Nephron progenitor cell (in vitro differentiated cells): Measurements from ENCODE around the gene QSER1.

ENCODE experiments used
- DNase-seq: peaks from one replicate; pipeline ENCODE4 v3.0.0; 2021
- H3K27ac Mint-ChIP-seq: 2 replicates; pipeline ENCODE4 v1.8.0; 2021; ENCODE audit warnings: mild to moderate bottlenecking, moderate library complexity, mixed read lengths
- H3K27me3 Mint-ChIP-seq: 2 replicates; pipeline ENCODE4 v1.8.0; 2021; ENCODE audit warnings: mild to moderate bottlenecking, low read depth, mixed read lengths; ENCODE audit not compliant: poor library complexity
- H3K36me3 Mint-ChIP-seq: 2 replicates; pipeline ENCODE4 v1.8.0; 2021; ENCODE audit warnings: low read depth, mixed read lengths
- H3K4me1 Mint-ChIP-seq: 2 replicates; pipeline ENCODE4 v1.8.0; 2021; ENCODE audit warnings: mixed read lengths
- H3K4me3 Mint-ChIP-seq: 2 replicates; pipeline ENCODE4 v1.8.0; 2021; ENCODE audit warnings: mild to moderate bottlenecking, moderate library complexity, mixed read lengths
- H3K9me3 Mint-ChIP-seq: 2 replicates; pipeline ENCODE4 v1.8.0; 2021; ENCODE audit warnings: mild to moderate bottlenecking, moderate library complexity, mixed read lengths
- CTCF ChIP-seq: fragments of 200-600 bp; sonication (generic); IDR thresholded peaks from 2 replicates; pipeline ENCODE4 v1.5.0; 2021; ENCODE audit warnings: antibody characterized with exemption

The QSER1 gene

GRCh38 chr11:33015621-33016551, 123.3 kb downstream of the QSER1 start, which contains the start of gene DEPDC7:
Gene DEPDC7 (plus strand): TSS chr11:33015878. CDS start chr11:33015956, 78 bp downstream.
- peaks cover 27% of the 10 kb centered on the region for H3K4me1 Mint-ChIP-seq
- H3K9me3 Mint-ChIP-seq: peaks cover 6% of the 10 kb centered on the region
- peak; percentile 91 for DNase-seq
- peaks cover 15% of the 10 kb centered on the region for H3K27me3 Mint-ChIP-seq
- H3K36me3 Mint-ChIP-seq: no peaks in the 10 kb centered on the region
- H3K27ac Mint-ChIP-seq: no peak within 1 kb of the TSS
- no peak for TF ChIP-seq CTCF
- peak within 1 kb of the TSS; percentile 87 for H3K4me3 Mint-ChIP-seq

- peaks cover 6% of the 10 kb centered on the region for H3K9me3 Mint-ChIP-seq
- peaks cover 27% of the 10 kb centered on the region for H3K4me1 Mint-ChIP-seq
- no peak for DNase-seq
- no peaks in the 10 kb centered on the region for H3K36me3 Mint-ChIP-seq
- peaks cover 15% of the 10 kb centered on the region for H3K27me3 Mint-ChIP-seq
- no peak for TF ChIP-seq CTCF
- no peak overlapping the region for H3K27ac Mint-ChIP-seq
- peak overlapping the region; percentile 87 for H3K4me3 Mint-ChIP-seq
These were observed 124.0 kb downstream of the QSER1 start for GRCh38 chr11:33016654-33017053.

- no peaks in the 10 kb centered on the region for H3K36me3 Mint-ChIP-seq
- DNase-seq: no peak
- TF ChIP-seq CTCF: no peak
- H3K27me3 Mint-ChIP-seq: peaks cover 15% of the 10 kb centered on the region
- H3K4me3 Mint-ChIP-seq: peak overlapping the region; percentile 87
- H3K9me3 Mint-ChIP-seq: peaks cover 6% of the 10 kb centered on the region
- no peak overlapping the region for H3K27ac Mint-ChIP-seq
- peaks cover 27% of the 10 kb centered on the region for H3K4me1 Mint-ChIP-seq
These were observed 124.9 kb downstream of the QSER1 start for GRCh38 chr11:33017478-33017877.

GRCh38 chr11:33017965-33018364, 125.4 kb downstream of the QSER1 start:
- no peak overlapping the region for H3K27ac Mint-ChIP-seq
- H3K36me3 Mint-ChIP-seq: no peaks in the 10 kb centered on the region
- peak overlapping the region; percentile 87 for H3K4me3 Mint-ChIP-seq
- DNase-seq: no peak
- H3K27me3 Mint-ChIP-seq: peaks cover 15% of the 10 kb centered on the region
- peaks cover 27% of the 10 kb centered on the region for H3K4me1 Mint-ChIP-seq
- TF ChIP-seq CTCF: no peak
- peaks cover 6% of the 10 kb centered on the region for H3K9me3 Mint-ChIP-seq

GRCh38 chr11:33018840-33019239, 126.2 kb downstream of the QSER1 start:
- no peak for DNase-seq
- H3K27me3 Mint-ChIP-seq: peaks cover 12% of the 10 kb centered on the region
- H3K36me3 Mint-ChIP-seq: no peaks in the 10 kb centered on the region
- H3K4me3 Mint-ChIP-seq: no peak overlapping the region
- no peak overlapping the region for H3K27ac Mint-ChIP-seq
- H3K4me1 Mint-ChIP-seq: peaks cover 27% of the 10 kb centered on the region
- H3K9me3 Mint-ChIP-seq: peaks cover 6% of the 10 kb centered on the region
- no peak for TF ChIP-seq CTCF
